T-helper 17 cell (primary cell): ENCODE data around the gene TP53I3. TPM values are rescaled to one million over a fixed set of nuclear protein-coding genes. Genes with fewer than 3 reads are reported as not detected.

ENCODE experiments used
- ATAC-seq: fragments of 150-1000 bp; cut with Tn5 transposase; 2 replicates; pipeline ENCODE4 v1.10.0; 2021; ENCODE audit warnings: mild to moderate bottlenecking, moderate library complexity
- DNase-seq, 3 donors: peaks; one replicate each; pipeline versions ENCODE4 v3.0.0 to v3.0.0-alpha.2; 2020 to 2021
- H3K9me3 ChIP-seq: one replicate; pipeline ENCODE4 v1.7.0; 2013; ENCODE audit warnings: low read length, mild to moderate bottlenecking; ENCODE audit not compliant: control insufficient read depth, poor library complexity, severe bottlenecking
- H3K27ac Mint-ChIP-seq: one replicate; pipeline ENCODE4 v1.8.0; 2022; ENCODE audit warnings: mild to moderate bottlenecking, moderate library complexity, mixed read lengths
- H3K27me3 Mint-ChIP-seq: one replicate; pipeline ENCODE4 v1.8.0; 2022; ENCODE audit warnings: mixed read lengths
- H3K36me3 Mint-ChIP-seq: one replicate; pipeline ENCODE4 v1.8.0; 2022; ENCODE audit warnings: low read depth, mixed read lengths
- H3K4me1 Mint-ChIP-seq: one replicate; pipeline ENCODE4 v1.8.0; 2022; ENCODE audit warnings: mild to moderate bottlenecking, mixed read lengths
- H3K4me3 Mint-ChIP-seq: one replicate; pipeline ENCODE4 v1.8.0; 2022; ENCODE audit warnings: mild to moderate bottlenecking, moderate library complexity, mixed read lengths
- total RNA-seq, 4 donors: library from RNA in 2 of 4; stranded (reverse) in 2 of 4; gene quantifications; one replicate each; pipeline ENCODE4 v1.2.3 and lab custom pipeline; 2022 to 2026

TP53I3 gene
- total RNA-seq, 2 donors from 2014 or later: 0.17 to 0.34 TPM

DNA sequence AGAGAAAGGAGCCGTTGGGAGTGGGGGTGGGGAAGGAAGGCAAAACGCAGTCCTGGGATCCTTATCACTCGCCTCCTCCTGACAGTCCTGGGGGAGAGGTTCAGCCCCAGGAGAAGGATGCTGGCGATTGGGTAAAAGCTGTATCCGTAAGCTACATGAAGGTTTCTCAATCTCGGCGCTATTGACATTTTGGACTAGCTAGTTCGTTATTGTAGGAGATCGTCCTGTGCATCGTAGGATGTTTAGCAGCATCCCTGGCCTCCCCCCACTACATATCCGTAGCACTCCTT is 511 bp upstream of the TP53I3 start:
- ATAC-seq (no peak), DNase-seq (no peak)
- peaks cover 14% of the 10 kb centered on the region for H3K4me1 Mint-ChIP-seq
- H3K9me3 ChIP-seq: no peaks in the 10 kb centered on the region
- H3K4me3 Mint-ChIP-seq: peak overlapping the region; percentile 90
- H3K27me3 Mint-ChIP-seq: no peaks in the 10 kb centered on the region
- H3K36me3 Mint-ChIP-seq: no peaks in the 10 kb centered on the region
- H3K27ac Mint-ChIP-seq: peak overlapping the region; percentile 60

DNA sequence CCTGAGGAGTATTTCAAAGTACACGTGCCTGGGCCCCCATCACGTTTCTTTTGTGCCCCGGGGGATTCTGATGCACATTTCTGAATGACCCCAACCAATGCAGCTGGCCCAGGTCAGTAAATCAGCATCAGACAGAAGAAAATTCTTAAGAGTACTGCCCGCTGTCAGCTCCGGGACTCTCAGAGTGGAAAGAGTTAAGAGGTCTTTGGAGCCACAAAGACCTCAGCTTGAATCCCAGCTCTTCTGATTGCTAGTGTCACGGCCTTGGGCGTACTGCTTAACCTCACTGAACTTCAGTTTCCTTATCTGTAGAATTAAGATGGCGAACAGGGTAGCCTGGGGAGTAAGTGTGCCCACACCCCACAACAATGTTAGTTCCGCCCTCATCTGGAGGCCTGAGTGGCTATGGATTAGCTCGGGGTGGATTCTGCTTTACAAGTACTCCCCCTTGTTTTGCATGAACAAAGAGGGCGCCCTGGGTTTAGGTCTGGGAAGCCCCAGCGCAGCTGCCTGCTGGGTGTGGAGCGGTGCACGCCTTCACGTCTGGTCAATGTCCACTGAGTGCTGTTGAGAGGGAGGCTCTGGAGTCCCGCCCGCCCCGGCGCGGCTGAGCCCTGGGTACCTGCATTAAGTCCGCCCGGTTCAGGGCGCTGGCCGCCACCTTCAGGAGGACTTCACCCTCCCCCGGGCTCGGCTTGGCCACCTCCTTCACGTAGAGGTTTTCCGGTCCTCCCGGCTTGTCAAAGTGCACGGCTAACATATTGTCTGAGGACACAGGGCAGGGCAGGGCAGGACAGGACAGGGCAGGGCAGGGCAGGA is 858 bp downstream of the TP53I3 start:
- Mint-ChIP-seq H3K4me3 (peak overlapping the region; percentile 90), H3K27ac (peak overlapping the region; percentile 60), H3K36me3 (no peaks in the 10 kb centered on the region), H3K27me3 (no peaks in the 10 kb centered on the region), H3K4me1 (peaks cover 14% of the 10 kb centered on the region)
- ATAC-seq (peak; percentile 74), DNase-seq (peak in 1 of 3 donors; percentile 18)
- H3K9me3 ChIP-seq: no peaks in the 10 kb centered on the region

DNA sequence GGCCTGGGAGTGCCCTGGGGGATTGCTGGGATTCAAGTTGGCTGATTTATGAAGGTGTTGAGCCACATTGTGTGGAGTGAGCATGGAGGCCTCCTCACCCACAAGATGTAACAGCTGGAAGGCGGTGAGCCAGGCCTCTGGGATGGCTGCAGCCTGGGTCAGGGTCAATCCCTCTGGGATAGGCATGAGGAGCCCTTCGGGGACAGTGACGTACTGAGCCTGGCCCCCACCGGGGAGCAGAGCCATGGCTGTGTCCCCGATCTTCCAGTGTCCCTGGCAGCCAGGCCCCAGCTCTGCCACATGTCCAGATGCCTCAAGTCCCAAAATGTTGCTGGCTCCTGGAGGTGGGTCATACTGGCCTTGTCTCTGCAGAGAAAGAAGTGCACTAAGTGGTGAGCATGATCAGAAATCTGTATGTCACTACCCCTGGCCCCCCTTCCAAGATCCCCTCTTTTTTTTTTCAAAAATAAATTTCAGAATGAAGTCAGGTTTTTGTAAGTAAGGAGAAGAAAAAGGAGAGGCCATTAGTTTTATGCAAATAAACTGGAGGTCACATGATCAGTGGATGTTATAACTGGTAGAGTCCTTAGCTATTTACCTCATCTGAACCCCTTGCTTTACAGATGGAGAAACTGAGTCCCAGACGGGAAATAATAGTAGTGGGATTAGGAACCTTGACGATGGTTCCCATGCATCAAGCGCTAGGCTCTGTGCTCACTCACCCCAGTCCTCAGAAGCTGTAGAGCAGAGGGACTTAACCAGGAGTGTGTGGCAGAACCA is 1.7 kb downstream of the TP53I3 start:
- H3K9me3 ChIP-seq: no peaks in the 10 kb centered on the region
- ATAC-seq (no peak), DNase-seq (no peak)
- peak overlapping the region; percentile 90 for H3K4me3 Mint-ChIP-seq
- H3K27me3 Mint-ChIP-seq: no peaks in the 10 kb centered on the region
- peak overlapping the region; percentile 60 for H3K27ac Mint-ChIP-seq
- H3K4me1 Mint-ChIP-seq: peaks cover 14% of the 10 kb centered on the region
- no peaks in the 10 kb centered on the region for H3K36me3 Mint-ChIP-seq

DNA sequence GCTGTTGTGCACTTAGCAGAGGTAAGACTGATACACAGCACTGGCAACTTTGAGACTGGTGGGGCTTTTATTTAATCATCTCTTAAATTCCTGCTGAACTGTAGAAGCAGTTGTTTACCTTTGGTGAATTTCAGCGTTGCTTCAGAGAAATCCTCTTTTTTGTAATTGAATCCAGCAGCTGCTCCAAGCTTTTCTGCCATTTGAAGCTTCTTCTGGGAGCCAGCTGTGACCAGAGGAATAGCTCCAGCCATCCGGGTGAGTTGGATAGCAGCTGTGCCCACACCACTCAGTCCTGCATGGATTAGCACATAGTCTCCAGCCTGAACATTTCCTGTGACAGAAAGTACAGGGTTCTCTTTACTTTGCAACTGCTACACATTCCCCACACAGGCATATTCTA is 3.9 kb downstream of the TP53I3 start:
- Mint-ChIP-seq H3K27ac (no peak overlapping the region), H3K36me3 (no peaks in the 10 kb centered on the region), H3K4me1 (peaks cover 22% of the 10 kb centered on the region), H3K4me3 (no peak overlapping the region), H3K27me3 (no peaks in the 10 kb centered on the region)
- DNase-seq: no peak
- no peak for ATAC-seq
- H3K9me3 ChIP-seq: no peaks in the 10 kb centered on the region

DNA sequence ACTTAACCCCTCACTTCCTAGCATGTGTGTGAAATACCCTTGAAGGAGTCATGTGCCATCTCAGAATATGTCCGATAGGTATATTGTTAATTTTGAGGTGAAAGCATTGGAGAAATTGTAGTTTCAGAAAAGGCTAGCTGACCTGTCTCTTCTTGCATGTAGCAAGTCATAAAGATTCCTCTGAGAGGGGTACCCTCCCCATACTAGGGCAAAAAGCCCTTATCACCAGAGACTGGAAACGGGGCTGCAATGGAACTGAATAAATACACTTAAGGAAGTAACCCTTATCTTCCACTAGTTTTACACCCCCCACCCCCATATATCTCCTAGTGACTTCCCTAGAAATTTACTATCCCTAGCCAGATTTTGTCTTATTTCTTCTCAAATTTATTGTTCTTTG is 6.8 kb downstream of the TP53I3 start:
- DNase-seq (no peak), ATAC-seq (no peak)
- H3K4me3 Mint-ChIP-seq: peak overlapping the region; percentile 95
- no peaks in the 10 kb centered on the region for H3K36me3 Mint-ChIP-seq
- peak overlapping the region; percentile 92 for H3K27ac Mint-ChIP-seq
- H3K9me3 ChIP-seq: no peaks in the 10 kb centered on the region
- H3K4me1 Mint-ChIP-seq: peaks cover 18% of the 10 kb centered on the region
- H3K27me3 Mint-ChIP-seq: no peaks in the 10 kb centered on the region

DNA sequence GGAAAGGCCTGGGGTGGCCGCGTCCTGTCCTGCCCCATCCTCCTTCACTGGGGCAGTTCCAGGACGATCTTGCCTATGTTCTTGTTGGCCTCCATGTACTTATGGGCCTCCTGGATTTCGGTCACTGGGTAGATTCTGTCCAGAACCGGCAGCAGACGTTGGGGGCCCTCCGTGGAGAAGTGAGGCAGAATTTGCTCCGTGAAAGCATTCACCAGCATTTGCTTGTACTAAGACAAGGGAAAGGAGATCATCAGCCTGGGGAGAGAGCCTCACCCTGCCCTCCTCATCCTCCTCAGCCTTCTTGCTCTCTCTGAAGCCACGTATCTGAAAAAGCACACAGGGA is 7.1 kb downstream of the TP53I3 start:
- Mint-ChIP-seq H3K27ac (peak overlapping the region; percentile 92), H3K27me3 (no peaks in the 10 kb centered on the region), H3K36me3 (no peaks in the 10 kb centered on the region), H3K4me1 (peaks cover 19% of the 10 kb centered on the region), H3K4me3 (peak overlapping the region; percentile 95)
- ATAC-seq (no peak), DNase-seq (no peak)
- no peaks in the 10 kb centered on the region for H3K9me3 ChIP-seq

DNA sequence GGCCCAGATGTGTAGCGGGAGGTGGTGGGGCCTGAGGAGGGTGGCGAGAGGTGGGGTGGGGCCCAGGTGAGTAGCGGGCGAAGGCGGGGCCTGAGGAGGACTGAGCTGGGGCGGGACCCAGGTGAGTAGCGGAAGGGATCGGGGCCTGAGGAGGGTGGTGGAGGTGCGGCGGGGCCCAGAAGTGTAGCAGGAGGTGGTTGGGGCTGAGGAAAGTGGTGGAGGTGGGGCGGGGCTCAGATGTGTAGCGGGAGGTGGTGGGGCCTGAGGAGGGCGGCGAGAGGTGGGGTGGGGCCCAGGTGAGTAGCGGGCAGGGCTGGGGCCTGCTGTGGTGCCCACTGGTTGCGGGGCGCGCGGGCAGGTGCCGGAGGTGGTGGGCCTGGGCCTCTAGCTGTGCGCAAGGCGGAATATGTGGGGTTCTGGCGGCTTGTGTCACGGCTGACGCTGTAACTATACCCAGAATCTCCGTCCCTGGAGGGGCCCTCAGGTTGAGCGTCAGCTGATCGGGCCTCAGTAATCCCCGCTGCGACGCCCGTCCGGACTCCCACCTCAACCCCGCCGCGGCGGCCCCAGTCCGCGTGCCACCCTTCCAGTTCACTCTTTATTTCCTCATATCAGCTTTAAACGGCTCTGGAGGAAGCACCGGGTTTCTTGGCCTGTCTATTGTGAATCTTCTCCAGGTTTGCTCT is 7.6 kb downstream of the TP53I3 start:
- peak overlapping the region; percentile 95 for H3K4me3 Mint-ChIP-seq
- peak; percentile 33 for ATAC-seq

DNA sequence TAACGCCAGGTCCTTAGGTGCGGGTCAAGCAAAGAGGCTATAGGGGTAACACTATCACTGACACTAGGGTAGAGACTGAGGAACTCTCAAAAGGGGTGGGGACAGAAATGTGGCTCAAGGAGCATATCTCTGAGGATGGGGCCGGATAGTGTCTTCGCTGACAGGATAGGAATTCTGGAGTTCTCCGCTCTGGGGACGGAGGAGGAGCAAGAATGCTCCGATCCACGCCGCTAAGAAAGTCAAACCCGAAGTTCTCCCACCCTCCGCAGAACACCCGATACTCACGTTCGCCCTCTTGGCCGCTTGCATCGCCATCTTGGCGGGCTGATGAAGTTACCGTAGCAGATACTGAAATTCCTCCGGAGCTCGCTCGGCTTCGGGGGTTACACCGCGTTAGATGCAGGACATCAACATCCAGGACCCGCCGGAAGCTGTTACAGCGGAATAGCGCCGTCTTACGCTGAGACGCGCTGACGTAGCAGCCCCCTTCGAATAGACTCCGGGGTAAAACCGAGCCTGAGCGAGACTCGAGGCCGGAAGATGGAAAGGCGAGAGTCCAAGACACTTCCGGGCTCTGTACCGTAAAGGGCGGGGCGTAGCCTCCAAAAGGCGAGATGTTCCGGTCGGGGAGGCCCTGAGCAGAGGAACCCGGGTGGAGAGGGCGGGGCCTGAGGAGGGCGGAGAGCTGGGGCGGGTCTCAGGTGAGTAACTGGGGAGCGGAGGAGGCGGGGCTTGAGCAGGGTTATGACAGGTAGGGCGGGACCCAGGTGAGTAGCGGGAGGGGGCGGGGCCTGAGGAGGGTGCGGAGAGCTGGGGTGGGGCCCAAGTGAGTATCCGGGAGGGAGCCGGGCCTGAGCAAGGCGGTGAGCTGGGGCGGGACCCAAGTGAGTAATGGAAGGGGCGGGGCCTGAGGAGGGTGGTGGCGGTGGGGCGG is 8.5 kb downstream of the TP53I3 start, which contains the start of gene SF3B6:
TSS of gene SF3B6 (minus strand) at position 412 of the 934 bp plus-strand sequence. CDS start at position 315, 97 bp downstream.
- Mint-ChIP-seq H3K27me3 (no peaks in the 10 kb centered on the region), H3K4me3 (peak within 1 kb of the TSS; percentile 95), H3K36me3 (no peaks in the 10 kb centered on the region), H3K4me1 (peaks cover 23% of the 10 kb centered on the region), H3K27ac (peak within 1 kb of the TSS; percentile 92)
- peak; percentile 86 for ATAC-seq
- DNase-seq: peak; percentile 99 to 100 (median 100)
- H3K9me3 ChIP-seq: no peaks in the 10 kb centered on the region

More for the DNA sequence above, 7.6 kb downstream of the TP53I3 start:
- peaks cover 23% of the 10 kb centered on the region for H3K4me1 Mint-ChIP-seq
- no peaks in the 10 kb centered on the region for H3K9me3 ChIP-seq
- H3K27ac Mint-ChIP-seq: peak overlapping the region; percentile 92
- no peaks in the 10 kb centered on the region for H3K27me3 Mint-ChIP-seq
- no peak for DNase-seq
- no peaks in the 10 kb centered on the region for H3K36me3 Mint-ChIP-seq

DNA sequence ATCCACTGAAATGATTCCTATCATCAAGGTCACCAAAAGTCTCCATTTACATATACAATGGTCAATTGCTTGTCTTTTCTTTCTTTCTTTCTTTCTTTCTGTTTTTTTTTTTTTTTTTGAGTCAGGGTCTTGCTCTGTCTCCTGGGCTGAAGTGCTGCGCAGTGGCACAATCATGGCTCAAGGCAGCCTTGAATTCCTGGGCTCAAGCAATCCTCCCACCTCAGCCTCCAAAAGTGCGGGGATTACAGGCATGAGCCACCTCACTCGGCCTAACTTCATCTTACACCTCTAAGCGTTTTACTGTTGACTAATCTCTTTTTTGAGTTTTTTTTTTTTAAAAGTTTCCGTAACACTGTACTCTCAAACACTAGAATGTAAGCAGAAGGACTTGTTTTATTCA is 9.4 kb downstream of the TP53I3 start:
- H3K9me3 ChIP-seq: no peaks in the 10 kb centered on the region
- Mint-ChIP-seq H3K27ac (peak overlapping the region; percentile 92), H3K4me3 (peak overlapping the region; percentile 95), H3K36me3 (no peaks in the 10 kb centered on the region), H3K4me1 (peaks cover 23% of the 10 kb centered on the region), H3K27me3 (no peaks in the 10 kb centered on the region)
- DNase-seq: no peak
- ATAC-seq: no peak

DNA sequence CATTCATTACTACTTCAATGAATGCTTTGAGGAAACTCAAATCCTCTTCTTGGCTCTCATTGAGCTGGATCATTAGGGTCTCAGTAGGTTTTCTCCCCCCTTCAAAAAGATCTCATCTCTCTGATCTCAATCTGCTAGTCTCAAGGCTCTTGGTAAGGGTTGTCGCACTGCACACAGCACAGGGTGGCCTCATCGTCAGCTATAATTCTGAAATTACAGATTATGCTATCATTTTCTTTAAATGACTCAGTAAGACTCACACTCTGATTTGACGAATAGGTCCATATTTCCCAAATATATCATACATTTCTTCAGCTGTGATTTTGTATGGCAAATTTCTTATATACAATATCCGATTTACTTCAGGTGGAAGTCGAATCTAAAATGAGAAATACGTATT is 10.8 kb downstream of the TP53I3 start:
- Mint-ChIP-seq H3K36me3 (no peaks in the 10 kb centered on the region), H3K27ac (peak overlapping the region; percentile 92), H3K4me3 (no peak overlapping the region), H3K27me3 (no peaks in the 10 kb centered on the region), H3K4me1 (peaks cover 23% of the 10 kb centered on the region)
- no peak for DNase-seq
- ATAC-seq: no peak
- H3K9me3 ChIP-seq: no peaks in the 10 kb centered on the region

DNA sequence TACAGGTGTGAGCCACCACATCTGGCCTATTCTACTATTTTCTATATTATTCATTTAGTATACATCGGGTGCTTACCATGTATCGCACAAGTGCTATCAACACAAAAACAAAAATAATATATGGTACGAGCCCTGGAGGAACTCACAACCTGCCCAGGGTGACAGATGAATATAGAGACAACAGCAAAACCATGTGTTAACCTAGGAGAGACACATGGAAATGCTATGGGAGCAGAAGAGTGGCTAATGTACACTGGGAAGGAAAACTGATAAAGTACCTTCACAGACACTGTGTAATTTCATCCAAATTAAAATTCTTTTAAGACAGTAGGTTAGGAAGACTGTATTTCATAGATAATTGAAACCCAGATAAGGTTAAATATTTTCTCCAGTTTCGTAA is 12.4 kb downstream of the TP53I3 start:
- no peaks in the 10 kb centered on the region for H3K27me3 Mint-ChIP-seq
- H3K9me3 ChIP-seq: no peaks in the 10 kb centered on the region
- no peaks in the 10 kb centered on the region for H3K36me3 Mint-ChIP-seq
- H3K27ac Mint-ChIP-seq: no peak overlapping the region
- no peak overlapping the region for H3K4me3 Mint-ChIP-seq
- DNase-seq (no peak), ATAC-seq (no peak)
- peaks cover 16% of the 10 kb centered on the region for H3K4me1 Mint-ChIP-seq

DNA sequence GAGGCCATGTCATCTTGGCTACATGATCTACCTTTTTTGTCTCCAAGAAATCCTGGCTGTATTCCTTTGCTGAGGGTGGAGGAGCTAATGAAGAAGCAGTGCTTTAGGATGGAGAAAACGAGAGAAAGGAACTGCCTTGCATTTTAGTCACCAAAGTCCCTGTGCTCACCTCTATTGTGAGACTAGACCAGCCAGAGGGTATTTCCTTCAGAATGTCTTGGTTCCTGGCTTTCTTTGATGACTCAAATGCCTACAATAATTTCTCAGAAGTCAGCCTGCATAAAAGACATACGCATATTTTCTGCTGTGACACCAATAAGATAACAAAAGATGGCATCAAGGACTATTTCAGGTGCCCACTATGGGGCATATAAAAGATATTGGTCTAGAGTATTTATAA is 19.3 kb downstream of the TP53I3 start:
- Mint-ChIP-seq H3K36me3 (no peaks in the 10 kb centered on the region), H3K4me1 (no peaks in the 10 kb centered on the region), H3K27ac (no peak overlapping the region), H3K27me3 (no peaks in the 10 kb centered on the region), H3K4me3 (no peak overlapping the region)
- no peak for ATAC-seq
- DNase-seq: no peak
- no peaks in the 10 kb centered on the region for H3K9me3 ChIP-seq
